HG02678 (cell line): ENCODE results near the gene FAM236C.
"Not testable (repeated sequence)": the region's sequence is repeated elsewhere in the genome, so short reads cannot be mapped to it uniquely, and the experiment has no call there.

ENCODE experiments used
- ATAC-seq: cut with Tn5 transposase; IDR thresholded peaks from one replicate; pipeline ENCODE4 v1.9.1; 2021; ENCODE audit warnings: mild to moderate bottlenecking, moderate library complexity; ENCODE audit not compliant: unreplicated experiment

The FAM236C gene

GRCh38 chrX:72912315-72912714, at the start of gene FAM236C:
FAM236C (plus strand) TSS chrX:72912615; CDS start chrX:72912715, 100 bp downstream.
- not testable (repeated sequence) for ATAC-seq

GRCh38 chrX:72882898-72883297, 29.5 kb upstream of the FAM236C start:
- ATAC-seq: not testable (repeated sequence)

- ATAC-seq: not testable (repeated sequence)
Observed at GRCh38 chrX:72889740-72890139, 22.7 kb upstream of the FAM236C start.

- not testable (repeated sequence) for ATAC-seq
Observed at GRCh38 chrX:72916096-72916495, 3.7 kb downstream of the FAM236C start.

GRCh38 chrX:72932283-72932682, 19.9 kb downstream of the FAM236C start:
- not testable (repeated sequence) for ATAC-seq

- ATAC-seq: not testable (repeated sequence)
Observed at GRCh38 chrX:72936455-72936854, 24.0 kb downstream of the FAM236C start.

GRCh38 chrX:72936882-72937455, 24.6 kb downstream of the FAM236C start:
- ATAC-seq: not testable (repeated sequence)

GRCh38 chrX:72937906-72938305, 25.5 kb downstream of the FAM236C start, which contains the start of gene FAM236A:
FAM236A (plus strand) TSS chrX:72938206; CDS start chrX:72938263, 57 bp downstream.
- ATAC-seq: not testable (repeated sequence)

GRCh38 chrX:72942272-72942671, 29.9 kb downstream of the FAM236C start:
- not testable (repeated sequence) for ATAC-seq

- ATAC-seq: peak; percentile 78
Observed at GRCh38 chrX:72943035-72943818, 30.8 kb downstream of the FAM236C start.

- ATAC-seq: peak; percentile 91
Observed at GRCh38 chrX:72943819-72944169, 31.4 kb downstream of the FAM236C start, which contains the start of gene DMRTC1. DMRTC1 (minus strand) TSS chrX:72943837; CDS start chrX:72875694, 68,143 bp downstream.

- ATAC-seq: not testable (repeated sequence)
Observed at GRCh38 chrX:72959971-72960370, 47.6 kb downstream of the FAM236C start.
